ENCODE measurements around the gene TMEM212.

The TMEM212 gene

DNA sequence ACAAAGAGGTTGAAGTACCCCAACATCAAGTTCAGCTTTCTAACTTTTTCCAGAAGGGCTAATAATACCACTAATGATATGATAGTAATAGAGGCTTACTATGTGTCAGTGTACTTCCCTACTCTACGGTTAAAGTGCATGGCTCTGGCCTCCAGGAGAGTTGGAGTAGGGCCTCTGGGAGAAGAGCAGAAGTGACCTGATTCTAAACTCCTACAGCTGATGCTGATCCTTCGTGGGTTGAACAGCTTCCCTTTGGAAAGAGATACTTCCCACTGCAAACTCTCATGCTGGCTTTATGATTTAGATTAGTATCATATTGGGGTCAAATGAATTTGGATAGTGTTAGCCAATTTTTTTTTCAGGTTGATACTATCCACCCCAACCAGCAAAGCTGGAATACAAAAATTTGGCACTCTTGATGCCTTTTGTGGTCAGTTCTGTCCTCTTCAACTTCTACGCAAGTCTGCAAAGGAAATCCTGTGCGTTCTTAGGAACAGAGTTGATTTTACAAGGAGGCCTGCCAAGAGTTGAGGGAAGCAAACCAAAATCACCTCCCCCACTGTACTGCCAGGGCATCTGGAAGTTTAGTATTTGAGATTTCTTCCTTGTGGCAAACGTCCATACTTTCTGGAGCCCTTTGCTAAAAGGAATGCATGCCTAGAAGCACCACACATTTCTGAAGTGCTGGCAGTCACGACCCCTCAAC is 17.8 kb downstream of the TMEM212 start:
- DNase-seq, result no peak

DNA sequence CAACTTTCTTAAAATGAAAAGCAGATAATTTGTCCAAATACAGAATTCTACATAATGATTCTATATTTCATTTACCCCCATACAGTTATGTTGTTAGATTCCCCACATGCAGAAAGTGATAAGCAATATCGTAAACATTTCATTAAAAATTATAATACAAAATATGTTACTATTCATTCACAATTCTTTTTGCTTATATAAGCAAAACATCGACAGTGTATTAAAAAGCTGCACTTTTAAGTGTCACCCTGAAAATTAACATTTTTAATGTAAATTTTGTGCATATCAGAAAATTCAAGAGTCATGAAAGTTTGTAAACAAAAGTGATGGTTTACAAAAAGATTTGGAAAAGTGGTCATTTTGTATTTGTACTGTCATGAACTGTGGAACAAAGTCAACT is 19.2 kb downstream of the TMEM212 start:
- no peak for DNase-seq

DNA sequence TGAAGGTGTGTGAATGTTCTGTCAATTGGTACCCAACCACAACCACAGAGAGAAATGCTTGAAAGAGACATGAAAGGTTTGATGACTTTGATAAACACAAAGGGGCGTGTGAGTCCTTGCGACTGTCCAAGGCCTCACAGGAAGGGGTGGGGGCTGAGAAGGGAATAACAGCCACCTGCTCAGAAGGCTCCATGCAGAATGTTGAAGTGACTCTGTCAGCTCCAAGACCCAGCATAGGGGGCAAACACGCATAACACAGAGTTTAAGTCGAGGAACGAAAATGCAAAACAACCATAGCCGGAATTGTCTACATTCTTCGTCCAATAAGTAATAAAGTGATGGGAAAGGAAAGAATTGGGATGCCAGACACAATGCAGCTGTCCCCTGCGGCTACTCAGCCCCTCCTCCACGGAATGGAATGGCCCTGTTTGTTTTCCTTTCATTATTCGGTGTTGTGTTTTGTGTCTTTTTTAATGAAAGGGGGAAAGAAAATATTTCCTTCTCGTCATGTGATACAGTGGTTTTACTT is 19.9 kb downstream of the TMEM212 start:
- DNase-seq, result no peak

DNA sequence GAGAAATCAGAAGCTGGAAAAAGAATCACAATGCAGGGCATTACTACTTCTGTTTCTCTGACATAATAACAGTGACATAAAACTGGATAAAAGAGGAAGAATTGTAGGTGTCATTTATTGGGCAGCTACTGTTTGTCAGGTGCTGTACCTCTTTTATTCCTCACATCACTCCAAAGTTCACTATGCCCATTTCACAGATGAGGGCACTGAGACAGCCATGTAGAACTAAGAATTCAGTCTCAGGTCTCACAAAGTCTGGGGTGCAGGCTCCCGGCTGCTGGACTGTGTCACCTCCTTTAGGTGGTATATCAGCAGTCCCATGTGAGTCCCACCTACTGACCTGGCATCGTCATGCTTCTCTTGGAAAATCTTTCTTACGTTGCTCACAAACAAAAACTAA is 20.8 kb downstream of the TMEM212 start:
- DNase-seq, result no peak

DNA sequence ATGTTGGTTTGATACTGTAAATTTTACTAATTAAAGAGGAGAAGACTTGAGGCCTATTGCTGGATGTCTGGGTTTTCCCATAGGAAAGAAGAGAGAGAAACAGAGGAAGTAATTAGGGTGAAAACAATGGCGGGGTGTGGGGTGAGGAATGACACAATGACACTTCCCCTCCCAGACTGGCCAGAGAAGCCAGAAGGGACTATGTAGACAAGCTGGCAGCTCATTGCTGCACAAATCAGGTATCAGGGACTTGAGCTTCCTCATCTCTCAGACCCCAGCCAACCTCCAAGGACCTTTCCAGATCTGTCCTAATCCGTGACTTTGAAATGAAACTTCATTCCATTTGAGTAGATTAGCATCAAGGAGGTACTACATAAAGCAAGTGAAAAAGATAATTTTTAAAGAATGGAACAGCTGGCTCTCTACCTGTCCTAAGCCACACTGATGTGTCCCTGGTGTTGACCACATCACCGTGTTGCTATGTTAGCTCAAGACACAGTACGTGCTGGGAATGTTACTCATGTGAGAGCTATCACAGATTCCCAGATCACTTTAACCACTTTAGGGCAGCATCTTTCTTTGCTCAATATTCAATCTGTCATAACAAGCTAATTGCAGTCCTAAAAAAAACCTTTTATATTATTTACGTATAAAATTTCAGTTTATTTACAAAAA is 22.2 kb downstream of the TMEM212 start:
- DNase-seq, result no peak

DNA sequence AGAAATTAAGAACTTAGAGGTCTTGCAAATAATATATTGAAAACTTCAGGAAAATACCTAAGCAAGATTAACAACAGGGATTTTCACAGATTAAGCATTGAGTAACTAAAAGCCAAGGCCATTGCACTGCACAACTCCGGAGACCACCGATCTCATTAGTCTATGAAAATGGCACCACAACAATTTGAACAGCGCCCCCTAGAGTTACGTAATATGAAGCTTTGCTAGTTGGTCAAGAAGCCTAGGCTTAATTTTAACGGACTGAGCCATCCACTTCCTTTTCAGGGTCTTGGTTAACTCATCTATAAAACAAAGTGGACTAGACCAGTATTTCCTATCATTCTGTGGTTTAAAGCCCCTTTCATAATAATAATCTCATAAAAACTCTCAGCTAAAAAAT is 24.8 kb downstream of the TMEM212 start:
- no peak for DNase-seq

DNA sequence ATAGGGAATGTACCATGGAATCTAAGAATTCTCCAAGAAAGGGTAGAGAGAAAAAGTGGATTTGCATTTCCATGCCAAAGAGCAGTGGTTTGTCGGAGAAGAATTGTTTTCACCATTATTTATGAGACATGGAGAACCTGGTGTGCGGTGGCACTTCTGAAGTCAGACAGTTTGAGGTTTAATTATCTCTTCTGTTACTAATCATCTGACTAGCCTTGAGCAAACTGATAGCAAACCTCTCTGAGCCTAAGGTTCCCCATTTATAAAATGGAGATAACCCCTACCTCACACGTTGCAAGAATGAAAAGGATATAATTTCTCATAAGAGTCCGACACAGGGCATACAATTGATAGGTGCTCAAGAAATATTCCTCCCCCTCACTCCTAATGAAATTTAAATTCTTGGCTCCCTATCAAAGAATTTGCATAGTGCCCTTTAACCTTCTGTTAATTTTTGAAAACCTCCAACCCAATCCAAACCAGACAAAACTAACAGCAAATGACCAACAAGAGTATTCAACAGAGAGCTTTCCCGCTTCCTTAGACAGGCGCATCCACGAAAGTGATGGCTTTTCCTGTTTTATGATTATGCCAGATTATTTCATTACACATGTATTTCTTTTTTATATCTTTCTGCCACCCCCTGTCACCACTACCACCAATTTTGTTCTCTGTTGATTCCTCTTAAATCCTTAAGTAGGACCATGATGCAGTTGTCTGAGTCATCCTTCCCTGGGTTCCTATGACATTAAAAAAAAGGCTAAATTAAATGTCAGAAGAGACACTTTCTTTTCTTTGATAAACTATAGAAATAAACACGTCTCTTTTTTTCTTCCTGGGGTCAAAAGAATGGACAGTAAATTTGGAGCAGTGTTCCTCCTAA is 28.5 kb downstream of the TMEM212 start:
- no peak for DNase-seq

DNA sequence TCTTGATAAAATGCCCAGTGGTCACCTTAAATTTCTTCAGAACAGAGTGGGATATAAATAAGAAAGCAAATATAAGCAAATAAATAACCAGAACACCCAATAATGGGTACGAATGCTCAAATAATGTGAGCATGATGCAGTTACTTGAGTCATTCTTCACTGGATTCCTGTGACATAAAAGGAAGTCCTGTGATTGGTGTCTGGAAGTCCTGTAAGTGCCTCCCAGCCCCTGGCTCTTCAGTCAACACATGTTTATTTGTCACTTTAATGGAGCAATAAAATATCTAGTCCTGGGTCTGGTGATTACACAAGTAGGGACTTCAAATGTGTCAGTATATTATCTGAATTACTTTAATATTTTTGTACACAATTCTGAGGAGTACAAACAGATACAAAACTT is 30.4 kb downstream of the TMEM212 start:
- DNase-seq, result no peak

DNA sequence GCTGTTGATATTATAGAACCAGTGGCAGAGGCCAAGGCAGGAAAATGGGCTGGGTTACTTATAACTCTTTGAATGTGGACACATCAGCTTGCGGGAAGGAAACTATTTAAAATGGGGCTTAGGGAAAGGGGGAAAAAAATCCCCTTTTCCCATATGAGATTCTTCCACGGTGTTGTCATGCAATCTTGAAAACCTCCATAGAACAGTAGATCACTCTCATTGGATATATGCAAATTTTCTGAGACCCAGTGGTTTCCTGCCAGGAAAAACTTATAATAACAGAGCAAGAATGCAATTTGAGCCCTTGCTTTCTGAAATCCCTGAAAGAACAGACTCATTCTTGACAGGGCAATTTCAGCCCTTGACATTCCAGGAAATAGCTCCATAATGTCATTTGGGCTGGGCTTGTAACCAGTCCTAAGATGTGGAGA is 31.1 kb downstream of the TMEM212 start:
- DNase-seq, result no peak

DNA sequence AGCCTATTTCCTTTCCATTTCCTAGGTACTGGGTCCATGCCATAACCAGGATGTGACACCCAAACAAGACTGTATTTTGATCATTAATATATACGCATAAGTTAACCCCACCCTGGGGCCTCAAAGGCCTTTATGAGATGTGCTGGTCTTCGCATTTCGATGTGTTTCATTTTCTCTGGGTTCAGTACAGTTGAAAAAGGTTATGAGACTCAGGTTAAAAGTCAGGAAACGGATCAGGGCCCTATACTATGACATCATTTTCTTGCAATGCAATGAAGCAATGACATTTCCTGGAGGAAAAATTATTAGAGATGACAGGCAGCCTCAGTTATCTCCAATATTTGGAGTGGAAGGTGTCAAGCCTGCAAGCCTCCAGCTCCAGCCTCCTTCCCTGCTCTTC is 31.7 kb downstream of the TMEM212 start:
- DNase-seq, result no peak

DNA sequence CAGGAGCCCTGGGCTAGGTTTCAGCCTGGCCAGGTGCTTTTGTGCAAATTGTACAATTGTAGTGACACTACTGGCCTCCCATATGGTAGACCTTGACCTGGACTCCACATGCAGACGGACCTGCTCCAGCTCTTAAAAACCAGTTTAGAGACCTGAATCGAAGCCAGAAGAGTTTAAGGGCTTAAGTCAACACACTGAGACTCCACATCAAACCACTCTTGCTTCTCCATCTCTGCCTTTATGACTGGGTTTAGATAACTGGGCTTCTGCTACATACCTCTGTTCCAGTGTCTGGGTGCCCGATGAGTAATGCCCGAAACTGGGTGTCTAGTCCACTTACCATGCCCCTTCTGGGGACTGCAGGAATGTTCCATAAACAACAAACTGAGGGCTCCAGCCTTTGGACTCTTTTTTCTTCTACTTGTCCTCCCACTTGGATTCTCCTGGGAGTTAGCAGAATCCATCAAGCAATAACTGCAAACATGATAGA is 32.8 kb downstream of the TMEM212 start:
- no peak for DNase-seq

DNA sequence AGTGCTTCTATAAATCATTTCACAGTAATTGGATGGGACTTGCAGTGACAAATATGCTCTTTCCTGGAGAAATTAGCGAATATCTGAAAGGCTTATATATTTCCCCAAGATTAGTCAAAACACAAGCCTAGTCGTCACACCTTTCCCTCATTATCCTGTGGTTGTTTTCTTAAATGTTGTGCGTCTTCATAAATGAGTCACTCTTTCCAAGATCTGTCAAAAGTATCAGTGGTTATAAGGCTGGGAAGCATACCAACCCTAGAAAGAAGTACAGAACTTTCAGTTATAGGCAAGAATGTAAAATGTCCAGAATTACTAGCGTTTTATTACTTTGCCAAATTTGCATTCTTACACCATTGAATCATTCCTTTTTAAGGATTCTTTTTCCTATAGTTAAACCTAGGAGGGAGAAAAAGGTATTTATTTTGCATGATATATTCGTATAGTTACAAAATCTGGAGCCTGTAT is 33.6 kb downstream of the TMEM212 start:
- DNase-seq, result no peak

DNA sequence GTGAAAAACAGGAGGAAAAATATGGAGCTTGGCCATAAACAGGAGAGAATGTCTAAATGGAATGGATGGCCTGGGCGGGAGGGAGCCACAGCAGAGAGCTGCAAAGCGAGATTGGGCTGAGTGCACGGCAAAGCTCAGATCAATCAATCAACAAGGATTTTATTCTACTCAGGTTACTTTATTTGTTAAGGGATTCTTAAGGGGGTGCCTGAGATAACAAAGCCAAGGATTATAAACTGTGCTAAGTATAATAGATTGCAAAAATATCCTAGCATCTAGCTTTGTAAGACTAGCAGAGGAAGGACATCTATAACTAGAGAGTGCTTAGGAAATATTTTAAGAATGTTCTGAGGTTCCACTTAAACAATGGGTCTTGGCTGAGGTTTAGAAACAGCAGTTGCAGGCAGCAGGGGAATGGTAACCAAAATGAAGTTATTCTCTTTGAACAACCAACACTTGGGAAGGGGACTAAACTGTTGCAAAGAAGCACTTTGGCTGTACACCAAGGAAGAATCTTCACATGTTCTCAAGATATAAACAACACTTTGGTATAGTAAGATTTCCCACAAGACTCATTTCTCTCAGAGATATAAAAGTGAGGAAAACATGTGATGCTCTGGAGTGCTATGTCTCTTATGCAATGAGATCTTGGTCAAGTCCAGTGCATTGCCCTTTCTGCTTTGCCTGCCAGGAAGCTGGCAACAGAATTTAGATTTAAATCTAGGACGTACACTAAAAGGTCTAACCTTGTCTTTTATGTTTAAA is 35.5 kb downstream of the TMEM212 start:
- DNase-seq, result no peak

DNA sequence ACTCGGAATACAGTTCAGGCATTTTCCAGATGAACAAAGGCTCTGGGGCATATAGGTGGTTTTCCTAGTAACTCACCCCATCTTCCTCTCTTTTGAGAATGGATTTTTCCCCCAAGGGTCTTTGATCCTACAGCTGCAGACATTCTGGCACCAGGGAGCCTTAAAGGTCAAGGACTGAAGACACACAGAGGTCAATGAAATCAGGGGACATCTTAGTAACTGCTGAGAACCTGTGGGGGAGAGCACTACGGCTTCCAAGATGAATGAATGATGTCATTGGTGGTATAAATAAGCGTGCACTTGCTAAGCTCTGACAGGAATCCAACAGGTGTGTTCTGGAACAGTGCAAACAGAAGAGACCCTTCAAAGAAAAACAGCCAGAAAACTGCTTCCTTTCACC is 36.3 kb downstream of the TMEM212 start:
- DNase-seq, result no peak

DNA sequence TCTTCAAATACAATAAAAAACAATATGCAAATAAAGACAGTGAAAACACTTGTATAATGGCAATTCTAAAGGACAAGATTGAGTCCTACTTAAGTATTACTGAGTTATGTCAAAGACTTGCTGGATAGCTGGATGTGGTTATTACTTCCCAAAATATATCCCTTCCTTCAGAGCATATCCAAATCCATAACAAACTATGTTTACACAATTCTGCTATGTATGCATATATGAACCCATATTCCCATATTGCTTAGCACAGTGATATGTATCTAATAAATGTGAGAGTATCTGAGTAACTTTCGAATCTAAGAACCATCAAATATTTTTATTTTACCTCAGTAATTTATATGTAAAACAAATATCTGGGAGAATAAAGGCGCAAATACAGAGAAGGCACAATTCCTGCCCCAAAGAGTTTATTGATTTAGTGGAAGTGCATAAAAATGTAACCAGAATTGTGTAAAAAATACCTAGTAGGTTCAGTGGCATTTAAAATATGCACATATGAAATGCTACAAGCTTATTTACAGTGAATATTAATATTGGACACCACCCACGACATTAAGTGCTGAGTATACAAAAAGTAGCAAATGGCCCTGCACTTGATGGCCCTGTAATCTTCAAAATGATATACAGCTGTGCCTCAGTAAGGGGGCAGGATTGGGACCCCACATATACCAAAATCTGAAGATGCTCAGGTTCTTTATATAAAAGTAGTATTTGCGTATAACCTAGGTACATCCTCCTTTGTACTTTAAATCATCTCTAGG is 37.1 kb downstream of the TMEM212 start:
- DNase-seq, result no peak

DNA sequence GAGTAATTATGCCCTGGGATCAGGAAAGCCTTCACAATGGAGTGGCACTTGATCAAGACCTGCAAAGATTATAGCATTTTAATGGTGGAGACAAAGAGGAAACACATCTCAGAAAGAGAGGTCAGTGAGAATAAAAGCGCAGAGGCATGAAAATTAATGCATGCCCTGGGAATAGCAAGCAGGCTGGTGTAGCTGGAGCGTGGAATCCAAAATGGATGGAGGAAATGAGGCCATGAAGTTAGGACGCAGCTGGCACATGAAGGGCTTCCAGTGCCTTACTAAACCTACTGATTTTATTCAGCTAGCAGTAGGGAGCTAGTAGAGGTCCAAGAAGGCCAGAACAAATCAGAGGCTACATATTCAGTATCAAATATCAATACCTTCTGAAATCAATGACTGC is 38.1 kb downstream of the TMEM212 start:
- DNase-seq, result no peak

DNA sequence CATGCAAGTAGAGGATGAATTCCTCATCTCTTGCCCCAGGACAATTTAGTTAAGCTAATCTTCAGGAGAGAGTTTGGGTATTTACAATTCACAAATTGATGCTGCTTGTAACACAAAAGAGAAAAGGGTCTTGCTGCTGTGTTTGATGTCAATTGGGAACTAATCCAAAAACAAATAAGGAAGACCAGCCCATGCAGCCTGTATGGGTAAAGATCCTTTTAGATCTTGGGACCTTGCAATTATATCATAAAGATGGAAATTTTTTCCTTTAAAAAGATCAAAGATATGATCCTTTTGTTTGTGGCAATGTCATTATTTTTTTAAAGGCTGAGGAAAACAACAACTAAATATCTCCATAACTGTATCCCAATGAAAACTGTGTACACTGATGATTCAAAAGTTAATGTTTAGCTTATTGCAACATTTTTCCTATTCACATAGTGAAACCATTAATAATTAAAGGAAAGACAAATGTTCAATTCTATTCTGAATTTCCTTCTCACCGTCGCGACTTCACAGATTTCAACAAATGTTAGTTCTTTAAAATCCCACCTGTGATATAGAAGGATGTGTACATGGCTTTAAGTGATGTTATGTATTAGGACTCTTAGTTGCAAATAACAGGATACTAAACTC is 40.2 kb downstream of the TMEM212 start:
- no peak for DNase-seq

DNA sequence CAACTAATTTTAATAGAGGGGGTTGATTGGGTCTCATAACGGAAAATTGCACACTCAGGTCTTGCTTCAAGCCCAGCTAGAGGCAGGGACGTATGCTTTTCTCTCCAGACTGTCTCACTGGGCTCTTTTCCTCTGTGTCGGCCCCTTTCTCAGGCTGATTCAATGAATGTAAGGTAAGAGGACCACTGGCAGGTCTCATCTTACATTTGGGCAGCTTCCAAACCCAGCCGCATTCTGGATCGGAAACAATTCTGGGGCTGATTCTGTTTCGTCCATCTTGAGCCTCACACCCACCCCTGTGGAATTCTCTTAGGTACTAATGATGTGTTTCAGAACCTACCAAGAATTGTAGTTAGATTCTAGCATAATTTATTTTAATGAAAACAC is 40.7 kb downstream of the TMEM212 start:
- no peak for DNase-seq

DNA sequence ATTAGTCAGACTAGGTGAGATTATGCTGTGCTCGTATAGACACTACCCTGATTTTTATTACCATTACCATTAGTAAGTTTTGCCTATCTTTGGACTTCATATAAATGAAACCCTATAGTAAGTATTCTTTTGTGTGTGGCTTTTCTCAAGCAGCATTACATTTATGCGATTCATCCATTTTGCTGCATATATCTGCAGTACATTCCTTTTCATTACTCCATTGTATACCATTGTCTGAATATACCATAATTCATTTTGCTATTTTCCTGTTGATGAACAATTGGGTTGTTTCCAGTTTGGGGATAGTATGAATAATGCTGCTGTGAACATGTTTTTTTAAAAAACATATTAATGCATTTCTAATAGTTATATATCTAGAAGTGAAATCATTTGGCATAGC is 45.3 kb downstream of the TMEM212 start:
- DNase-seq, result no peak

DNA sequence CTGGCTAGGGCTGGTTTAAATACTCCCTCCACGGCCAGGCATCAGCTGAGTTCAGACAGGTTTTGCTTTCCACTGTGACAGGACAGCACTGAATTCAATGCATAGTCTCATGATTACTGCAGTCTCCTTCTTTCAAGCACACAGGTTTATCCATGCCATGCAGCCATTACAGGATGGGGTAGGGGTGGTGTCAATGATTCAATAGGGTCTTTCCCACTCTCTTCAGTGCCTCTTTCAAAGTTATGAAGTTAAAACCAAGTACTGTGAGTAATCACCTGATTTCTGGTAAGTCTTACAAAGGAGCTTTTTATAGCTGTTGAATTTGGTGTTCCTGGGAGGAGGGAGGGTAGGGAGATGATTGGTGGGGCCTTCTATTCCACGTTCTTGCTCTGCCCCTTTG is 47.2 kb downstream of the TMEM212 start:
- no peak for DNase-seq

DNA sequence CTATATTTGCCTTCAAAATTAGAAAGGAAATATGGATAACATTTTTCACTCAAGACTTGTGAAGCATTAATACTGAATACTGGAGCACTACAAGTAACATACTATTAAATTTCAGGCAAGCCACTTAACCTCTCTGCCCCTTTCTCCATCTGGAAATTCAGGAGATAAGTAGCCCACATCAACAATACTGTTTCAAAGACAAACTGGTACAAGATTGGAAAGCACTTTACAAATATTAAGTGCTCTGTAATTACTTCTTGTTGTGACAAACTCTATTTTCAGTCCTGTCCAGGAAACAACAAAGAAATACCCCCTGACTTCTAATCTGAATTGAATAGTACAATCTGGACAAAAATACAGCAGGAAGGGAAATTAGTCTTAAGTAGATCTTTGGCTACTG is 49.3 kb downstream of the TMEM212 start:
- no peak for DNase-seq

Measured in activated CD4-positive, alpha-beta T cell treated with anti-CD3 and anti-CD28 coated beads, Interleukin-2, amount 50 U/mL, for 4 hours (primary cell).